Mesenteric fat pad (tissue), 1 donor: ENCODE measurements around the gene DNASE2. TPM values are rescaled to one million over a fixed set of nuclear protein-coding genes. Genes with fewer than 3 reads are reported as not detected.
"Not testable (repeated sequence)": the region's sequence is repeated elsewhere in the genome, so short reads cannot be mapped to it uniquely, and the experiment has no call there.

Experiments
- DNase-seq: peaks from one replicate; pipeline ENCODE4 v3.0.0-alpha.2; 2020; ENCODE audit warnings: low spot score
- total RNA-seq: library from RNA; stranded (reverse); fragmentation: NEBNext Ultra II Directional; extraction: Animal tissue kit (Norgen Biotek cat#: 25700); gene quantifications from one replicate; pipeline ENCODE4 v1.2.1, GENCODE V29; 2021
- donor health status: DM: yes; HTN: yes; CAD: no.

The DNASE2 gene
- total RNA-seq, 1 donor from 2014 or later = 28.9 TPM

DNA sequence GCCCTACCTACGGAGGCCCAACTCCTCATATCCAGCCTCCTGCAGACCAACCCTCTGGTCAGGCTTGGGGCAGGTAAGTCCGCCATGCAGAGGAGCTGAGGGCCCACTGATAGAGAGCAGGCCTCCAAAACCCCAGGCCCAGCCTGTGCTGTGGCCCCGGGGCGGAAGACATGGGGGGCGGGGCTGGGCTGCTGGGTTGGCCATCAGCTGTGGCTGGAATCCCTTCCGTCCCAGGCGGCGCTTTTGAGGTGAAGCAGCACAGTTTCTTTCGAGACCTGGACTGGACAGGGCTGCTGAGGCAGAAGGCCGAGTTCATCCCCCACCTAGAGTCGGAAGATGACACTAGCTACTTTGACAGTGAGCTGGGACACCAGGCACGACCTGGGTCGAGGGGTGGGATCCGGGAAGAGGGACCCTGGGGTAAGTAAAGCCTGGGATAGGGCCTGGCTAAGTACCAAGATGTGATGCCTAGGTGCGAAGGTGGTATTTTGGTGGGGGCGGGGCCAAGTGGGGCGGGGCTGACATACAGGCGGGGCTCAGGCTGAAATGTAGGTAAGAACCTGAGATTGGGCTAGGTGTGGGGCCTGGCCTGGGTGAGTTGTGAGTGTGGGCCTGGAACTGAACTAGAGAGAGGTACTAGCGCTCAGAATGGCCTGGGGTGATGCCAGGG lies 15.4 kb downstream of the DNASE2 start:
- DNase-seq = no peak

DNA sequence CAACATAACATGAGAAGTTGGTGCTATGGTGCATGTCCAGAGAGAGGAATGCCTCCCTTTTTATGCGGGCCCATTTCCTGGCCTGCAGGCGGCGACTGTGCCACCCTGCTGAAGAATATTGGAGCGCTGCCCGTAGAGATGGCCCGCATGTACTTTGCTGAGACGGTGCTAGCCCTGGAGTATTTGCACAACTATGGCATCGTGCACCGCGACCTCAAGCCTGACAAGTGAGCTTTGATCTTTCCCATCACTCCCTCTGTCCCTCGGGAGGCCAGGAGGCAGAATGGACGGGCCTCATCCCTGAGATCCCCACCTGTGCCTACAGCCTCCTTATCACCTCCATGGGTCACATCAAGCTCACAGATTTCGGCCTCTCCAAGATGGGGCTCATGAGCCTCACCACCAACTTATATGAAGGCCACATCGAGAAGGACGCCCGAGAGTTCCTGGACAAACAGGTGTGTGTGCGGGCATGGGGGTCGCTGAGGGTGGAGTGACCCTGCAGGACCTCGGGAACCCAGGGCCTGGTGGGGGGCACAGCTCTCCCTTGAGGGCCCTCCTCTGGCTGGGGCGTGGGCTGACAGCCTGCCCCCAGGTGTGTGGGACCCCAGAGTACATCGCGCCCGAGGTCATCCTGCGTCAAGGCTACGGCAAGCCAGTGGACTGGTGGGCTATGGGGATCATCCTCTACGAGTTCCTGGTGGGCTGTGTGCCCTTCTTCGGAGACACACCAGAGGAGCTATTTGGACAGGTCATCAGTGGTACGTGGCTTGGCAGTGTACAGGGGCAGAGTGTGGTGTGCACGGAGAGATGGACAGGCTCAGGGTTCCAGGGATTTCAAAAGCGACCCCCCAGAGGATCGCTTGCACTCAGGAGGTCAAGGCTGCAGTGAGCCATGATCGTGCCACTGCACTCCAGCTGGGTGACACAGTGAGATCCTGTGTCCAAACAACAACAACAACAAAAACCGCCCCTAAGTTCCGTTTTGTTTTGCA lies 16.2 kb downstream of the DNASE2 start:
- no peak for DNase-seq

DNA sequence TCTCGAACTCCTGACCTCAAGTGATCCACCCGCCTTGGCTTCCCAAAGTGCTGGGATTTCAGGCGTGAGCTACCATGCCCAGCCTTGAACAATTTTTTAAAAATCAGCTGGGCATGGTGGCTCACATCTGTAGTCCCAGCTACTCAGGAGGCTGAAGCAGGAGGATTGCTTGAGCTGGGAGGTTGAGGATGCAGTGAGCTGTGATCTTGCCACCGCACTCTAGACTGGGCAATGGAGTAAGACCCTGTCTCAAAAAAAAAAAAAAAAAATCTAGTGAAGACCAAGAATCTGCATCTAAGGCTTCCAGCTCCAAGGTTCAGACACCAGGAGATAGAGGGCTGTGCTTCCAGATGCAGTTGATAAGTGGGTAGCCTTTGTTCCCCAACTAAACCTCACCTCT lies 17.1 kb downstream of the DNASE2 start:
- no peak for DNase-seq

DNA sequence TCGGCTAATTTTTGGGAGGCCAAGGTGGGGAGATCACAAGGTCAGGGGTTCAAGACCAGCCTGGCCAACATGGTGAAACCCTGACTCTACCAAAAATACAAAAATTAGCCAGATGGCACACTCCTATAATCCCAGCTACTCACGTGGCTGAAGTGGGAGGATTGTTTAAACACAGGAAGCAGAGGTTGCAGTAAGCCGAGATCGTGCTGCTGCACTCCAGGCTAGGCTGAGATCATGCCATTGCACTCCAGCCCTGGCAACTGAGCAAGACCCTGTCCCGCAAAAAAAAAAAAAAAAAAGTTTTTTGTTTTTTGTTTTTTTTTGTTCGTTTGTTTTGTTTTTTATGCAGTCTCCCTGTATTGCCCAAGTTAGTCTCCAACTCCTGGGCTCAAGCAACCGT lies 21.7 kb downstream of the DNASE2 start:
- DNase-seq = no peak

DNA sequence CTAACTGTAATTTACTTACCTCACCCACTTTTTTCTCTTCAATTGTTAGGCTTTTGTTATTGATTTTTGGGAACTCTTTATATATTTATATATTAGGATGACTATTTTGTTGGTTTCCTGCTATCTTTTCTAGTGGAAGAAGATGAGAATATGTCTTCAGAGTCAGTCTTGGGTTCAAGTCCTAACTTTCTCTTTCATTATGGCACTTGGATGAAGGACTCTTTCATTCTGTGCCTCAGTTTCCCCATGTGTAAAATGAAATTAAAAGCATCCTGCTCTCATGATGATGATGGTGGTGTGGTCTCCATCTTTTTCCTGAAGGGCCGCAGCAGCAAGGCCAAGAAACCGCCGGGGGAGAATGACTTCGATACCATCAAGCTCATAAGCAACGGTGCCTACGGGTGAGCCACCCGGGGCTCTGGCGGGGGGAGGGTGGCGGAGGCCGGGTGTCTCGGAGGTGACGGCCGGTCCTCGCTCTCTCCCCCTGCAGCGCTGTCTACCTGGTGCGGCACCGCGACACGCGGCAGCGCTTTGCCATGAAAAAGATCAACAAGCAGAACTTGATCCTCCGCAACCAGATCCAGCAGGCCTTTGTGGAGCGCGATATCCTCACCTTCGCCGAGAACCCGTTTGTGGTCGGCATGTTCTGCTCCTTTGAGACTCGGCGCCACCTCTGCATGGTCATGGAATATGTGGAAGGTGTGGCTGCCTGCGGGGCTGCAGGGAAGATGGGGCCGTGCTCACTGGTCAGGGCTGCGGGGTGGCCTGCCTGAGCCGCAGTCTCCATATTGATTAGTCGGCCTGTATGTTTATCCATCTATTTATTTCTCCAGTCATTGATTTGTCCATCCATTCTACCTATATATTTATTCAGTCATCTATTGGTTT lies 23.0 kb downstream of the DNASE2 start:
- DNase-seq = no peak

DNA sequence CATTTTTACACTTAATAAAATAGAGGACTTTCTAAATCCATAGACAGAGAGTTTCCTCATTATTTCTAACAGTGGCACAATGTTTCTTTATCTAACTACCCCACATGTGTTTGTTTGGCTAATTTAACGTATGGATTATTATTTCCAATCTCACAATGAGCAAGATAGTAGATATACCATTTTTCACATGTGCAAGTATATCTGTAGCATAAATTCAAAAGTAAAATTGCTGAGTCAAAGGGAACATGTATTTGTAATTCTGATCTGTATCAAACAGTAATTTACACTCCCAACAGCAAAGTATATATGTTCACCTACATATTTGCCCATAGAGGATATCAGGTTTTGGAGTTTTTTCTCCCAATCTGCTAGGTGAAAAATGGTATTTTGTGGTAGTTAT lies 24.6 kb downstream of the DNASE2 start:
- DNase-seq = no peak

DNA sequence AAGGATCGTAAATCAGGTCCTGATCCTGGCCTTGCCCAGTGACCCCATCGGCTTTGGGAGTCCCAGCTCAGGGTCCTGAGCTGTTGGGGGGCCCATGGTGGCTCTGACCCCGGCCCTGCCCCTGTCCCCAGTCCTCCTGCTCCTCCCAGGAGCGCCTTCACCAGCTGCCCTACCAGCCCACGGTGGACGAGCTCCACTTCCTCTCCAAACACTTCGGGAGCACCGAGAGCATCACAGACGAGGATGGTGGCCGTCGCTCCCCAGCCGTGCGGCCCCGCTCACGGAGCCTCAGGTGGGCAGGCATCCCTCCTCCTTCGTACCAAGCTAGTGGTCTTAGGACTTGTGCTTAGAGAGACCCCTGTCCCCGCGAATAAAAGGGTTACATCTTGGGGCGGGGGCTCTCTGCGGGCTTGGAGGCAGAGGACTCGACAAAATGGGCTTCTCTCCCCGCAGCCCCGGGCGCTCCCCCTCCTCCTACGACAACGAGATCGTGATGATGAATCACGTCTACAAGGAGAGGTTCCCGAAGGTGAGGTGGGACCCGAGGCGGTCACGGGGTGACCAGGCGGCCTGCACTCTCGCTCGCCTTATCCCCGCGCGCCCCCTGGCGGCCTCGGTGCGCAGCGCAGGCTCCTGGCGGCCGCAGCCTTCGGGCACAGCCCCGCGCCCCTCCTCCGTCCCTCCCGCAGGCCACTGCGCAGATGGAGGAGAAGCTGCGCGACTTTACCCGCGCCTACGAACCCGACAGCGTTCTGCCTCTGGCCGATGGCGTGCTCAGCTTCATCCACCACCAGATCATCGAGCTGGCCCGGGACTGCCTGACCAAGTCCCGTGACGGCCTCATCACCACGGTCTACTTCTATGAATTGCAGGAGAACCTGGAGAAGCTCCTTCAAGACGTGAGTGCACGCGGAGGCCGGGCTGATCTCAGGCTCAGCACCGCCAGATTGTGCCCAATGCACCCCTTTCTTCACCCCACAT lies 33.8 kb downstream of the DNASE2 start:
- DNase-seq = peak; percentile 95

DNA sequence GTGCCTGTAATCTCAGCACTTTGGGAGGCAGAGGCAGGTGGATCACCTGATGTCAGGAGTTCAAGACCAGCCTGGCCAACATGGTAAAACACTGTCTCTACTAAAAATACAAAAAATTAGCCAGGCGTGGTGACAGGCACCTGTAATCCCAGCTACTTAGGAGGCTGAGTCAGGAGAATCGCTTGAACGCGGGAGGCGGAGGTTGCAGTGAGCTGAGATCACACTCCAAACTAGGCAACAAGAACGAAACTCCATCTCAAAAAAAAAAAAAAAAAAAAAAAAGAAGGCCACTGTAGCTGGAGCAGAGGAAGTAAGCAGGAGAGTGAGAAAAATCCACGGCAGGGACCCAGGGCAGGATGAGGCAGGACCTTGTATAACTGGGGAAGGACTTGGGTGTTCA lies 34.6 kb downstream of the DNASE2 start:
- not testable (repeated sequence) for DNase-seq

DNA sequence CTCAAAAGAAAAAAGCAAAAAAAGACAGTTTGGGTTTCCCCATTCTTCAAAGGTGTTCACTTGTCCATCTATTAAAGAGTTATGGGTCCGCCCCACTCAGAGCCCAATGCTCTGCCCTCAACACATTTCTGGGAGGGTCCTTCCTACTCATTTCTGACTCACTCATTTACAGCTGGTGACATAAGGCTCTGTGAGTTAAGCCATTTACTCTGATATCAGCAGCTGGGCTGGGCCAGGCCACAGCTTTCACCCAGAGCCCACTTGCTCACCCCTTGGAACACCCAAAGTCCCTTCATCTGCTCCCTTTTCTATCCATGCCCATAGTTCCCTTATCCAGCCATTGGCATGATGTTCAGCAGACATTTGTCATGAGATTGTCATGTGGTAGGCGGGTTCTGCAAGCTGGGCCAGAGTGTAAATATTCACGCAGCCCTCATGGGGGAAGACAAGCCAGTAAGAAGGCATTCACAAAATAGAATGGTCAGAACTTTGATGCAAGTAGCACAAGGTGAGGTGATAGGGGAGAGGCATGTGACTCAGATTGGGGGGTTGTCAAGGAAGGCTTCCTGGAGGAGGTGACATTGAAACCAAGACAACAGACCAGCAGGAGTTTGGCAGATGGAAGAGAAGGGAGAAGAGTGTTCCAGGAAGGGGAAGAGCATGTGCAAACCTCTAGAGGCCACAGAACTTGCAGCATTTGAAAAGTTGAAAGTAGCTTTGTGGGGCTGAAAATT lies 37.1 kb downstream of the DNASE2 start:
- no peak for DNase-seq

DNA sequence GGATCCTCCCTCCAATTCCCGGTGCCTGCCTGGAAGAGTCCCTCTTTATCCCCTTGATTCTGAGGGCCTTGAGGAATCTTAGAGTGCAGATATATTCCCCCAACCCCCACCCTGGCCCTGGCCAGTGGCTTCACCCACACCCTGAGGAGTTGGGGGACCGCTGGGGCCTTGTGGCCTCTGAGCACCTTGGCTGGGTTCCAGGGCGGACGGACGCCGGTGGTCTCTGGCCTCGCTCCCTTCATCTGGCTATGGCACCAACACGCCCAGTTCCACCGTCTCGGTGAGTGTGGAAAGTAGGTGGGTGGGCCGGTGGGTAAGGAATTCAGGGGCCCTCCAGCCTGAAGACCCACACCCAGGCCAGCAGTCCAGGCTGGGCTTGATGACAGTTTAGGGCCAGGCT lies 37.9 kb downstream of the DNASE2 start:
- DNase-seq = no peak

DNA sequence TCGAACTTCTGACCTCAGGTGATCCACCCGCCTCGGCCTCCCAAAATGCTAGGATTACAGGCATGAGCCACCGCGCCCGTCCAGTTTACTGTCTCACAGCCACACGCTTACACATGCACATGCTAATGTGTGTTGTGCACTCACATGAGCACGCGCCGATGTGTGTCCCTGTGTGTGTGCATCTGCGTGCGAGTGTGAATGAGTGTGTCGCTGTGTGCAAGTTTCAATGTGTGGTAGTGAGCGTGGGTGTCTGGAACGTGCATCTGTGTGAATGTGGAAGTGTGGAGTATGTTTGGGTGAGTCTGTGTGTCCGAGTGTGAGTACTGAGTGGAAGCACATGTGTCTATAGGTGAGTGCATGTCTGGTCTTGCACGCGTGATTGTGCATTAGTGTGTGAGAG lies 38.7 kb downstream of the DNASE2 start:
- no peak for DNase-seq

DNA sequence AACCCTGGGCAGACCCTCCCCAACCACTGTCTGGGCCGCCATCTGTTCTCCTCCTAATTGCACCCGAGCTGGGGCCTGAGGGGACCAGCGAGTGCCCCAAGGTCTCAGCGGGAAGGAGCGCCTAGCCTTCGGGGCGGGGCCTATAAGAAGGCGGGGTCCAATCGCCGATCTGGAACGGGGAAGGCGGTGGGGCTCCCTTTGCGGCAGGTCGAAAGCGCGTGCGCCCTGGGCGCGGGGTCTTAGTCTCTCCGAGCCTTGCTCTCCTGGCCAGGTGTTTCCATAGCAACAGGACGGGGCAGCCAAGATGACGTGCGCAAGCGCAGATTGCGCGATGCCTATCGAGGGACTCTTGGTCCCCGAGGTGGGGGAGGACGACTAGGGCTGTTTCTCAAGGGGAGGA lies 40.2 kb downstream of the DNASE2 start:
- DNase-seq = no peak

DNA sequence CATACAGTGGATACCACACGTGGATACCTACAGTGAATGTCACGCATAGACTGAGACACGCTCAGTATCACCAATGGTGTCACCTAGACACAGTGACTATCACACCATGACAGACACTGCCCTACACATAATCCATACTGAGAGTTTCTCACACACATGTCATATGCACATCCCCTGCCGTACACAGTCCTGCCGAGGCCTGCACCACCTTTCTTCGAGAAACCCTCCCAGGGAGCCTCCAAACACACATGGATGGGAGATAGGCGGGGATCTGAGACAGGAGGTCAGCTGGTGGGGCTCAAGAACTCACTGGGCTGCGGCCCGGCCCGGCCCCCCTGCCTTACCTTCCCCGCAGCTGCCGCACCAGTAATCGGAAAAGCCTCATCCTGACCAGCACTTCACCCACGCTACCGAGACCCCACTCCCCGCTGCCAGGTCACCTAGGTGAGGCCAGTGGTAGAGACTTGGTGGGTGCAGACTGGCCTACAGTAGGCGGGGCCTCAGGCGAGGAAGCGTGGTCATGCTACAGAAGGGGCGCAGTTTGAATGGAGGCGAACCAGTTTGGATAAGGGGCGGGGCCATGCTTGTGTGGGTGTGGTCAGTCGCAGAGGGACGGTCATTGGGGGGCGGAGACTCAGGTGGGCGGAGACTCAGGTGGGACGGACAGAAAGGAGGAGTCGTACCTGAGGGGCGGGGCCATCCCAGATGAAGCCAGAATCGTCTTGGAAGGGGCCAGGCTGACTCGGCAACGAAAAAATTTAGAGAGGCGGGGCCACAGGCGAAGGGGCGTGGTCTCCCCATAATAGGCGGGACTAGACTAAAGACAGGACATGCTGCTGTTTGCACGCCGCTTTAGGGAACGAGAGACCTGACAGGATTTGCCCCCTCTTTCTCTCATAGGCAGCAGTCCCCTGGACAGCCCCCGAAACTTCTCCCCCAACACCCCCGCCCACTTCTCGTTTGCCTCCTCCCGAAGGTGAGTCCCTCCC lies 40.9 kb downstream of the DNASE2 start:
- DNase-seq = no peak

DNA sequence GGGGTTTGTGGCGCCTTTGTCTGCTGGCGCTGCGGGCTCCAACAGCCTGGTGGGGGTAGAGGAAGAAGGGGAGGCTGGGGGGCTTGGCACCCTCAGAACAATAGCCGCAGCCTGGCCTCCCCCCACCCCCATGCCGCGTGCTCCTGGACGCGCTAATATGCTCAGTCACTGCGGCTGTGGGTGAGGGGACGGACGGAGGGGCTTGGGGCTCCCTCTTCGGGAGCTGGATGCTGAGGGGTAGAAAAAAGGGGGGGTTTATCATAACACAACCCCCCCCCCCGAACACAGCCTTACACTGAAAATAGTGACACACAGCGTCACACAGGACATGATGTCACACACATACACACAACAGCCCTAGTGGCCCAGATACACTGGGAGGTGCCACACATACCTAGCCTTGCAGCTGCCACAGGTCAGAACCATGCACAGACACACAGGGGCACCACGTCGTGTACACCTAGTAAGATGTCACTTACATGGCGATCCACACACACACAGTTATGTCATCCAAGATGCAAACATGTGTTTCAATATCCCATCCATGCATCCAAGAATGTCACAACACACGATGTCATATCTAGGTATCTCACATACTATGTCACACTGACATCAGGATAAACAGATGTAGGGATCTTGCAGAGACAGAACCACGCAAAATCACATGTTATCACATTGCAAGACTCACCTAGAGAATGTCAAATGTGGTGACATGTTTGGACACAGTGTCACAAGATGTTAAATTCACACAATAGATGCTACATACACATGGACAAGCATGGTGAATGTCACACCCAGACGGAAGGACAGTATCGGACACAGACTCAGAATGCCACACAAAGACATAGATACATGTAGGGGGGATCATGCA lies 42.1 kb downstream of the DNASE2 start:
- DNase-seq = no peak

DNA sequence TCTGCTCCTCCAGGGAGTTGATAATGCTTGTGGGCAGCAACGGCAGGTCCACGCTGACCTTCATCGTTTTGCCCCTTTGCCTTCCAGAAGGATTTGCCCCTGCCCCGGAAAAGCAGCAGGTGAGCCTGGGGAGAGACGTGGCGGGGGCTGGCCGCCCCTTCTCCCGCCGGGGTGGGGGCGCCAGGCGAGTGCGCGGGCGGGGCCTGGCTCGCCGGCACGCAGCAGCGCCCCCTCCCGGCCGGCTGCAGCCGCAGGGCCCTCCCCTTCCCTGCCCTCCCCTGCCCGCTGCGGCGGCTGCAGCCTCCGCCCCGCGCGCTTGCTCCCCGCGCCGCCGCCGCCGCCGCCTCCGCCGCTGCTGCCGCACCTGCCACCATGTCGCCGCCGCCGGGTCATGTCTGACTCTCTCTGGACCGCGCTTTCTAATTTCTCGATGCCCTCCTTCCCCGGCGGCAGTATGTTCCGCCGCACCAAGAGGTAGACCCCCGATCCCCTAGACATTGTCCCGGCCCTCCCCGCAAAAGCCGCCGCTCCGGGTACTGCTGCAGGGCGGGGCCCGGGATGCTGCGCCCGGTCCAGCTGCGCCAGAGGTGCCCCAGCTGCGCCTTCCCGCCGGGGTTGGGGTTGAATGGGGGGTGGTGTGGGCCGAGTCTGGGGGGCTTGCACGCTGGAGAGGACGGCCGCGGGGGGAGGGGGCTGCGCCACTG lies 42.9 kb downstream of the DNASE2 start, which contains the start of gene MAST1:
TSS of gene MAST1 (plus strand) at position 334 of the 704 bp plus-strand sequence. CDS start at position 392, 58 bp downstream.
- no peak for DNase-seq

DNA sequence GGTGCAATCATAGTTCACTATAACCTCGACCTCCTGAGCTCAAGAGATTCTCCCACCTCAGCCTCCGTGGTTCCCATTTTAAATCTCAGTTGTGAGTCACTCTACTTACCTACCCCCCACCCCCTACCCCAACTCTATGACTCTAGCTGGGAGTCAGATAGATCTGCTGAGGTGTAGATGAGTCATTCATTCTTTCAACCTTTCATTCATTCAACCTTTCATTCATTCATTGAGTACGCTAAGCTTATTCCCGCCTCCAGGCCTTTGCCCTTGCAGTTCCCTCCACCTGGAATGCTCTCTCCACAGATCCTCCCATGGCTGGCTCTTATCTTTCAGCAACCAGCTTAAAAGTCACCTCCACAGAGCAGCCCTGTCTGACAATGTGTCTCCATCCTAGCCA lies 44.0 kb downstream of the DNASE2 start:
- no peak for DNase-seq

DNA sequence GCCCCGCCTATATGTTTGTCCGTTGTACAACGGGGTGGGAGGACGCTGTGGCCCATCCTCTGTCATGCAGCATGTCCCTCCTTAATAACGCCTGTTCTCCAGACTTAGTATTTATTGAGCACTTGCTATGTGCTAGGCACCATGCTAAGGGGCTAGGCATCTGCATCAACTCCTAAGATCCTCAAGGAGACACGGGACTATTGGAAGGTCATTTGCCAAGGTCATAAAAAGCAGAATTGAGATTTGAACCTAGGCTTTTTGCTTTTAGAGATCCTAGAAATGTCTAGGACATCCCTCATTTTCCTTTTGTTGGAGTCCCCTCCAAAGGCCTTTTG lies 44.8 kb downstream of the DNASE2 start:
- no peak for DNase-seq
